Measurements from ENCODE around the gene ID1. TPM values are rescaled to one million over a fixed set of nuclear protein-coding genes. Genes with fewer than 3 reads are reported as not detected.
"Not testable (repeated sequence)": the region's sequence is repeated elsewhere in the genome, so short reads cannot be mapped to it uniquely, and the experiment has no call there.

Gene ID1
- total RNA-seq, 6 donors from 2014 or later: 226 to 911 (median 570) TPM

GRCh38 chr20:31595380-31595653, 9.8 kb upstream of the ID1 start:
- H3K27me3 ChIP-seq: no peaks in the 10 kb centered on the region
- H3K4me1 ChIP-seq: peaks cover 33 to 50% (median 36%) of the 10 kb centered on the region in 4 donors
- no peaks in the 10 kb centered on the region for H3K36me3 ChIP-seq
- TF ChIP-seq CTCF (IDR thresholded peaks at IDR 0.05) (no peak), EP300 (IDR thresholded peaks at IDR 0.05) (no peak), POLR2A (IDR thresholded peaks at IDR 0.05) (no peak), POLR2AphosphoS5 (IDR thresholded peaks at IDR 0.05) (no peak)
- no peaks in the 10 kb centered on the region for H3K9me3 ChIP-seq
- H3K4me3 ChIP-seq: no peak overlapping the region
- ATAC-seq (ENCODE audit: low FRiP score in 2 of 2) (no peak), DNase-seq (no peak)
- WGBS, 2 donors: 60 to 73% methylated on average over 3 of the region's 3 CpGs
- H3K27ac ChIP-seq: peak overlapping the region; percentile 77 to 94 (median 82)

DNA sequence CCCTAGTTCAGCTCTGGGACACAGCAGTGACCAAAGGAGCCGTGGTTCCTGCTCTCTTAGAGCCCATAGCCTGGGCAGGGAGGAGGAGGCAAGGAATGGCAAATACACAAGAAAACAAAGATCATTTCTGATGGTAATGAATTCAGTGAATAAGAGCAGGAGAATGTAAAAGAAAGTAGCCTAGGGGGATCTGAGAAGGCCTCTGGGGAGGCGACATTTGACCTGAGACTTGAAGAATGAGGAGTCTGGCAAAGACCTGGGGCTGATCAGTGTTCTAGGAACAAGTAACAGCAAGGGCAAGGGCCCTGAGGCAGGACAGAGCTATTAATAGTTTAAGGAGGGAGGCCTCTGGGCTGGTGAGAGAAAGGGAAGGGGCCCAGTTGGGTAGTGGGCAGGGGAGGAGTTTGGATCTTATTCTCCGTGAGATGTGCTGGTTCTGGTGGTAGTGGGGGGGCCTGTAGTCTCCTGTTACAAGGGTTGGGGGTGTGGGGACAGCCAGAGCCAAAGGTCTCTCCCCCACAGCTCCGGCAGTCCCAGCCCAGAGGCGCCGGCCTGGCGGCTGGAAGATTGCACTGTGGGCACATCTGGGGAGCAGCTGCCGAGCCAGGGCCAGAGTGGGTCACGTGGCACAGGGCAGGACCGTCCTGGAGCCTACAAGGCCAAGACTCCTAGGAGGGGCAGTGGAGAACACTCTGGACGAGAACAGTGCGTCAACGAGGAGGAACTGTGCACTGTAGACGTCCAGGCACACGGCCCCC, 9.3 kb upstream of the ID1 start:
- no peak overlapping the region for H3K4me3 ChIP-seq
- 41 to 42% methylated on average over 6 to 15 of the region's 15 CpGs for WGBS, 2 donors
- H3K27ac ChIP-seq: peak overlapping the region; percentile 77 to 94 (median 82)
- H3K4me1 ChIP-seq: peaks cover 33 to 50% (median 36%) of the 10 kb centered on the region in 4 donors
- DNase-seq (peak; percentile 91 to 93), ATAC-seq (ENCODE audit: low FRiP score in 2 of 2) (peak; percentile 92 to 96)
- no peaks in the 10 kb centered on the region for H3K27me3 ChIP-seq
- H3K36me3 ChIP-seq: no peaks in the 10 kb centered on the region
- TF ChIP-seq POLR2A (IDR thresholded peaks at IDR 0.05) (peak in 3 of 4 donors; percentile 27 to 70 (median 35)), POLR2AphosphoS5 (IDR thresholded peaks at IDR 0.05) (peak; percentile 84 to 95), CTCF (IDR thresholded peaks at IDR 0.05) (no peak), EP300 (IDR thresholded peaks at IDR 0.05) (peak; percentile 68 to 93 (median 78))
- no peaks in the 10 kb centered on the region for H3K9me3 ChIP-seq

GRCh38 chr20:31596412-31596715, 8.7 kb upstream of the ID1 start:
- not testable (repeated sequence) for H3K9me3 ChIP-seq; H3K27me3 ChIP-seq; H3K4me3 ChIP-seq; ATAC-seq (ENCODE audit: low FRiP score in 2 of 2); DNase-seq; H3K36me3 ChIP-seq
- H3K27ac ChIP-seq: peak overlapping the region; percentile 77 to 94 (median 82)
- peak in 1 of 4 donors; percentile 5 for TF ChIP-seq POLR2A (IDR thresholded peaks at IDR 0.05)
- 31 to 63% methylated on average over 4 of the region's 4 CpGs for WGBS, 2 donors
- H3K4me1 ChIP-seq: peaks cover 33 to 49% (median 36%) of the 10 kb centered on the region in 4 donors

DNA sequence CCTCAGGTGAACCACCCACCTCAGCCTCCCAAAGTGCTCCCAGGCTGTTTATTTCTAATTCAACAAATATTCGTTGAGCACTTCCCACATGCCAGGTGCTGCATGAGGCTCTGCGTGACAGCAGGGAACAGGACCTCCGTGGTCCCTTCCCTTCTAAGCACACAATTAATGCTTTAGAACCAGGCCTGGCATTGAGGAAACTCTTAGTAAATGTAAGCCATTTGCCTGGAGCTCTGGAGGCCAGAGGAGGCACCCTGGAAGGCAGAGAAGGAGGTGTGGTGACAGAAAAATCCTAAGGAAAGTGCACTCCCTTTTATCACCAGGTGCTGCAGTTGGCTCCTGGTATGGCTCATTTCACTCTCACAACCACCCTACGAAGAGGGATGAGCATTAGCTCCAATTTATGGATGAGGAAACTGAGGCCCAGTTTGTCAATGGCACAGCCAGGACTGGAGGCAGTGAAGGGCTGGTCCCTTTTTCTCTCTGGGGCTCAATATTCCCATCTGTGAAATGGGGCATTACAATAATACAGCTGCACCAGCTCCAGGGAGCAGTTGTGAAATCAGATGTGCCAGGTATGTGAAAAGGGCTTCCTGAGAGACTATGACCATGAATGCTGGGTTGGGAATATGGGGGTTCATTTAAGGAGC, 8.1 kb upstream of the ID1 start:
- H3K4me3 ChIP-seq: no peak overlapping the region
- no peaks in the 10 kb centered on the region for H3K9me3 ChIP-seq
- 42 to 54% methylated on average over 4 of the region's 4 CpGs for WGBS, 2 donors
- H3K4me1 ChIP-seq: peaks cover 33 to 49% (median 38%) of the 10 kb centered on the region in 4 donors
- no peaks in the 10 kb centered on the region for H3K27me3 ChIP-seq
- no peaks in the 10 kb centered on the region for H3K36me3 ChIP-seq
- TF ChIP-seq EP300 (IDR thresholded peaks at IDR 0.05) (no peak), POLR2AphosphoS5 (IDR thresholded peaks at IDR 0.05) (no peak), CTCF (IDR thresholded peaks at IDR 0.05) (no peak), POLR2A (IDR thresholded peaks at IDR 0.05) (no peak)
- H3K27ac ChIP-seq: peak overlapping the region; percentile 77 to 94 (median 82)
- ATAC-seq (ENCODE audit: low FRiP score in 2 of 2): no peak
- peak in 1 of 2 donors; percentile 47 for DNase-seq

- WGBS, 2 donors: 93 to 96% methylated on average over 2 of the region's 2 CpGs
- TF ChIP-seq EP300 (IDR thresholded peaks at IDR 0.05) (no peak), POLR2AphosphoS5 (IDR thresholded peaks at IDR 0.05) (no peak), CTCF (IDR thresholded peaks at IDR 0.05) (no peak), POLR2A (IDR thresholded peaks at IDR 0.05) (no peak)
- DNase-seq (no peak), ATAC-seq (ENCODE audit: low FRiP score in 2 of 2) (no peak)
- Histone ChIP-seq H3K27ac (peak overlapping the region; percentile 77 to 94 (median 82)), H3K4me3 (no peak overlapping the region), H3K9me3 (no peaks in the 10 kb centered on the region), H3K4me1 (peaks cover 35 to 54% (median 40%) of the 10 kb centered on the region in 4 donors), H3K27me3 (no peaks in the 10 kb centered on the region), H3K36me3 (no peaks in the 10 kb centered on the region)
Measured at GRCh38 chr20:31597481-31597855, 7.6 kb upstream of the ID1 start.
